Stimulated activated CD4-positive, alpha-beta T cell treated with anti-CD3 and anti-CD28 coated beads, Interleukin-12 subunit alpha, Interleukin-12 subunit beta, amount 100 ng/mL, for 24 hours (primary cell): ENCODE results near the gene SRRD.
"Not testable (repeated sequence)": the region's sequence is repeated elsewhere in the genome, so short reads cannot be mapped to it uniquely, and the experiment has no call there.

Source experiments
- DNase-seq, 2 experiments: peaks; one replicate each; pipeline ENCODE4 v3.0.0-alpha.2; 2020; ENCODE audit warnings: low read depth in 2 of 2

Gene SRRD

DNA sequence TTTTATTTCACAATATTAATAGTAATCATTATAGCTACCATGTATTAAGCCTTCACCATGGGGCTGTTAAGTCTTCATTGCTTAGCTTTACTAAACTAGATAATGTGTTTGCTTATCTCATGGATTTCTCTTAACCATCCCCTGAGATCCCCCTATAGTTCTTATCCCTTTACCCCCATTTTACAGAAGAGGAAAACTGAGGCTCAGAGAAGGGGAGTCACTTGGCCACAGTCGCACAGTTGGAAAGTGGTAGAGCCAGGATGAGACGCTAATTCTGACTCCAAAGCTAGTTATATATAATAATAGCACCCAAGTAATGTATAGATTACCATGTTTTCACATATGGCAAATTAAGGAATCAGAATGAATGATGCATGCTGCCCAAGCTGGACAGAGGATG is 38.3 kb downstream of the SRRD start:
- DNase-seq: no peak

DNA sequence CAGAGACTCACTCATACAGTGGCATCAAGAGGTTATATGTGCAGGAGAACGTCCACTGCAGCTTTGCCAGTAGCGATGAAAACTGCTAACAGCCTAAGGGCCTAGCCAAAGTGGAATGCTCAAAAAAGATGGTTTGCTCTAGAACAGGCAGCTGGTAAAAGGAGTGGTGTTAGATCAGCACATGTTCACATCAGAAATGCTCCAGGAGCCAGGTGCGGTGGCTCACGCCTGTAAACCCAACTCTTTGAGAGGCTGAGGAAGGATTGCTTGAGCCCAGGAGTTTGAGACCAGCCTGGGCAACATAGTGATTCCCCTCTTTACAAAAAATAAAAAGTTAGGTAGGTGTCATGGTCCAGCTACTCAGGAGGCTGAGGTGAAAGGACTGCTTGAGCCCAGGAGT is 38.9 kb downstream of the SRRD start:
- no peak for DNase-seq

DNA sequence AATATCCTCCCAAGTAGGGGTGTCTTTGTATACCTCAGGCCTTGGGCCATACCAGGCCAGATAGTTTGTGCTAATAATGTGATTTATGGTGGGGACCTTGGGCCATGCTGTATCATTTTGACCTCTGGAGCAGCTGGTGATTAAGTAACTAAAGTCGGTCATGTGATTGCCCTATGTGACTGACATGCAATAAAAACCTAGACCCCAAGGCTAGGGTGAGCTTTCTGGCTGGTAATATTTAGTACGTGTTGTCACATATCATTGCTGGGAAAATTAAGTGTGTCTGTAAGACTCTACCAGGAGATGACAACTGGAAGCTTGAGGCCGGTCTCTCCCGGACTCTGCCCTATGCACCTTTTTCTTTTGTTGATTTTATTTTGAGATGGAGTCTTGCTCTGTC is 41.2 kb downstream of the SRRD start:
- DNase-seq: no peak

DNA sequence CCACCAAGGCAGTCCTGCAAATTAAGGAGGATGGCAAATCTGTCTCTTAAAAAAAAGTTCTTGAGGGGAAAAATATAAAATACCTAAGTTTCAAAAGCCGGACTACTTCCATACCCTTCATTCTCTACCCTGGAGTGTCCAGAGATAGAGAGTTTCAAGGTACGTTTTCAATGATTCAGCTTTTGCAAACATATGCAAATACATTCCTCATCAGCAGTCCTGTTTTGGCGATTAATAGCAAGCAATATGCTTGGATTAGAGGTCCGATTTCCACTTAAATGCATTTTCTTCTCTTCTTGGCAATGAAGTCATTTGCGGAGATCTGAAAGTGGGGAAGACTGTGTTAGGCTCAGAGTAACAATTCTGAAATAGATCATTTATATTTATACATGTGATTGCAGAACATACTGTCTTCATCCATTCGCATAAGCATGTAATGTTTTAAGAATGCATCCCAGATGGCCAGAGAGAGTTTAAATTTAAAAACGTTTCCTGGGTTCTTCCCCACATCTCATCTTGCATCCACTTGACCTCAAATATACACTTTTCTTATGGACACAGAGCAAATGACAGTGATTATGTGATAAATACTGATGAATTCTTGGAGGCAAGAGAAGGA is 42.4 kb downstream of the SRRD start:
- no peak for DNase-seq

DNA sequence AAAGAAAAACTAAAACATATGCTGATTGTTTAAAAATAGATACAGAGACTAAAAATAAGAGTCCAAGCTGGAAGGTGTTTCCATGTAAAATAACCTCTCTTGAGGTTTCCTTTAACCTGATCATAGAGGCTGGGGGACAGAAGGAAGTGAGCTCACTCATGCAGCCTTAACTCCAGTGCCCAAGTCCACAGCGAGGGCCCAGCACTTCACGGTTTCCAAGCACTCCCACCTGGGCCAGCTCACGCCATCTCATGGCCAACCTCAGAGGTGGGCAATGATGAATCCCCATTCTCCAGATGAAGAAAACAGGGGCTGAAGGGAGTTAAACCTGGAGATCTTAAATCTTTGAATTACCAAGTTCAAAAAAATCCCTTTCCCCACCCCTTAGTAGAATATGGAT is 43.5 kb downstream of the SRRD start:
- DNase-seq: no peak

- DNase-seq: no peak
Observed at GRCh38 chr22:26527574-26528465, 44.1 kb downstream of the SRRD start.

- DNase-seq: not testable (repeated sequence)
Observed at GRCh38 chr22:26528518-26528917, 44.8 kb downstream of the SRRD start.

DNA sequence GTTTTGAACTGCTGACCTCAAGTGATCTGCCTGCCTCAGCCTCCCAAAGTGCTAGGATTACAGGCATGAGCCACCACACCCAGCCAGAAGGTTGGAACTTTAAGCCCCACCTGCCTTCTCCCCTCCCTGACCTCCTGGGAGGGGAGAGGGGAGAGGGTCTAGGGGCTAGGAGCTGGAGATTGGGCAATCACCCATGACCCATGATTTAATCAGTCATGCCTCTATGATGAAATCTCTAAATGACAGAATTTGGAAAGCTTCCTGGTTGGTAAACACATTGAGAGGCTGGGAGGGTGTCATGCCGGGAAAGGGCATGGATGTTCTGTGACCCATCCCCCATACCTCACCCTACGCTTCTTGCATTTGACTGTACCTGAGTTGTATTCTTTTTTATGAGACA is 45.7 kb downstream of the SRRD start:
- DNase-seq: no peak

DNA sequence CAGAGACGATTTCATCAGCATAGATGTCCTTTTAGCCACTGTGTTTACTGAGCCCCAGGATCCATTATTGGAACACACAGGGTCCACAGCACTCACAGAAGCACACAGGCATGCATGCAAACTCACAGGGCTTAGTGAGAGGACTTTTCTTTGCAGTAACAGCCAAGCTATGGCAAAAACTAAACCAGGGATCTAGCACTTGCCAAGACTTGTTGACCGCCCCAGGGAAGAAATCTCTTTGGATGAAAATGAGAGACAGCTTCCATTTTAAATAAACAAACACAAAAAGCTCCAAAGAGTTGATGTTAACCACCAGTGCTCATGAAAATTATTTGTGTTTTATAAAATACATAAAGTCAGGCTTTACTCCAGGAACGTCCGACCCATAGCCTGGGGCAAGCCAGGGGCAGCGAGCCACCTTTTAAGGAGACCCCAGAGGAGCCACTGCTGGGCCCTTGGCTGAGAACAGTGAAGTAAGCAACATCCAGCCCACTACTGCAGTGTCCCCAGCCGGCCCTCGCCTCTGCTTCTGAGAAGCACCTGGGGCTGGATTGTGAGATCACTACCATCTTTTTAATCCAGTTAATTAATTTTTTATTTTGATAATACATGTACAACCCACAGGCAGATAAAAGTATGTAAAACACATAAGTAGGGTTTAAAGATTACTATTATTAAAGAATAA is 50.6 kb downstream of the SRRD start:
- no peak for DNase-seq

DNA sequence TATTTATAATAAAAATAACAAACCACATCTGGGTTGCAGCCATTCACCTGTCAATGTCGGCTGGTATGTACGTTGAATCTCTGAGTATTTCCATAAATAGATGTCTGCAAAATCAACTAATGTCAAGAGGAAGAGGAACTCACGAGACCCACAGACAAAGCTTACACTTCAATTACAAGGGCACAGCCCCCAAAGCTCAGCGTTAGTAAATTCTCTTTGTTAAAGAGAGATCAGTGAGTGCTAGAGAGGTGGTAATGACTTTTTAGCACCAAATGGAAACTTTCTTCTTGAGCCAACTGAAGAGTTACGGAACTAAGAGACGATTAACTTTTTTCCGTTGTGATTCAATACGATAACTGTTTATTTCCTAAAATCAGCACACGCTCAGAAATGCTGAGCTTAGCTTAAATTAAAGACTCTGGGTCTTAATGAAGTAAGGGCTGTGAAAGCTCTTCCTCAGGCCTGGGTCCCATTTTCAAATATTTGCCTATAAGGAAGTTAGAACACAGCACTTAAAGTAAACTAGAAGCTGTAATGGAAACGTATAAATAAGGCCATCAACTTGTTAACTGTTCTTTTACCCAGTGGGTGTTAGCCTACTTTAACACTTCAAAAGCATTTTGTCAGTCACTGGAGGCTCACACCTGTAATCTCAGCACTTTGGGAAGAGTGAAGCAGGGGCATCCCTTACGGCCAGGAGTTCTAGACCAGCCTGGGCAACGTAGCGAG is 51.4 kb downstream of the SRRD start:
- no peak for DNase-seq

DNA sequence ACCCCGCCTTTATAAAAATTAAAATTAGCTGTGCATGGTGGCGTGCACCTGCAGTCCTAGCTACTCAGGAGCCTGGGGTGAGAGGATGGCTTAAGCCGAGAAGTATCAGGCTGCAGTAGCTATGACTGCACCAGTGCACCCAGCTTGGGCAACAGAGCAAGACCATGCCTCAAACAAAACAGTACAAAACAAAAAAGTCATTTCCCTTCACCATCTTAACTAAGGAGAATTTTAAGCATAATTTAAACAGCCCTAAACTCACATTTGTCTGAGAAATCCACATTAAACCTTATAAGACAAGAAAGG is 51.9 kb downstream of the SRRD start:
- no peak for DNase-seq

DNA sequence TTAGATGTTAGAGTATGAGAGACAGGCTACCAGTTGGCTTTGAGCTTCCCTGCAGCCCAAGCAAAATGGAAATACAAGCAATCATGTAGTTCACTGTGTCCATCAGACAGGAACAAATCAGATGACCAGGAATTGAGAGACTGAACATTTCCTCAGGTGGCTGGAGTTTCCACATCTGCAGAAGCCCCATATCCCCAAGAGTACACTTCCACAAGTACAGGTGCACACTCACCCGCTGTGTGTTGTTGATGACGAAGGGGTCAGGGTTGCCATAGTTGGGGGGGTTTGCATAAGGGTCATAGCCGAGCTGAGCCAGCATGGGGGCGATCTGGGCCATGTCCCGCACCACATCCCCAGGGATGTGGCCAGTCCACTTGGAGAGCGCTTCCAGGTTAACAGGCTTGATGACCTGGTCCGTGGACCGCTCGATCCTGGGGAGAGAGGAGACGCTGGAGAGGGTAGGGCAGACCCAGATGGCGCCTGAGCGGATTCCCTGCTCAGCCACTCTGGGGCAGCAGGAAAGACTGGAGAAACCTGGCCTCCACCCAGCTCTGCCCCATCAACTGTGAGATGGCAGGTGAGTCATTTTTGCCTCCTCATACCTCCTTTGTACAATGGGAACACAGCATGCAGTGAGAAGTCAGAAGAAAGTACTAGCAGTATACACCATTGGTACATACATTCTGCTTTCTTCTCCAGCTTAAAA is 52.5 kb downstream of the SRRD start:
- no peak for DNase-seq

DNA sequence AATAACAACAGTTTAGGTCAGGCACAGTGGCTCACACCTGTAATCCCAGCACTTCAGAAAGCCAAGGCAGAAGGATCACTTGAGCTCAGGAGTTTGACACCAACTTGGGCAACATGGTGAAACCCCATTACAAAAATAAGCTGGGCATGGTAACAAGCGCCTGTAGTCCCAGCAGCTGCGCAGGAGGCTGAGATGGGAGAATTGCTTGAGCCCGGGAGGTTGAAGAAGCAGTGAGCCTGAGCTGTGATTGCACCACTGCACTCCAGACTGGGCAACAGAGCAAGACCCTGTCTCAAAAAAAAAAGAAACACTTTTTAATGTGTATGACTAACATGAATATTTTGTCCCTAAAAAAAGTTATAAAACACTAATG is 53.1 kb downstream of the SRRD start:
- DNase-seq: no peak

DNA sequence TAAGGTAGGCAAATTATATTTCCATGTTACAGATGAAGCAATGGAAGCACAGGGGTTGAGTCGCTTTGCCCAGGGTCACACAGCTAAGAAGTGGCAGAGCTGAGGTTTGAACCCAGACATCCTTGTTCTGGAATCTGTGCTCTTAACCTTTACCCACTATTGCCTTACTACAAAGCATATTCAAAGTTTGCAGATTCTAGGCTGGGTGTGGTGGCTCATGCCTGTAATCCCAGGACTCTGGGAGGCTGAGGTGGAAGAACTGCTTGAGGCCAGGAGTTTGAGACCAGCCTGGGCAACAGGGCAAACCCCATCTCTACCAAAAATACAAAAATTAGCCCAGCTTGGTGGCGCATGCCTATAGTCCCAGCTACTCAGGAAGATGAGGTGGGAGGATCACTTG is 56.4 kb downstream of the SRRD start:
- no peak for DNase-seq

DNA sequence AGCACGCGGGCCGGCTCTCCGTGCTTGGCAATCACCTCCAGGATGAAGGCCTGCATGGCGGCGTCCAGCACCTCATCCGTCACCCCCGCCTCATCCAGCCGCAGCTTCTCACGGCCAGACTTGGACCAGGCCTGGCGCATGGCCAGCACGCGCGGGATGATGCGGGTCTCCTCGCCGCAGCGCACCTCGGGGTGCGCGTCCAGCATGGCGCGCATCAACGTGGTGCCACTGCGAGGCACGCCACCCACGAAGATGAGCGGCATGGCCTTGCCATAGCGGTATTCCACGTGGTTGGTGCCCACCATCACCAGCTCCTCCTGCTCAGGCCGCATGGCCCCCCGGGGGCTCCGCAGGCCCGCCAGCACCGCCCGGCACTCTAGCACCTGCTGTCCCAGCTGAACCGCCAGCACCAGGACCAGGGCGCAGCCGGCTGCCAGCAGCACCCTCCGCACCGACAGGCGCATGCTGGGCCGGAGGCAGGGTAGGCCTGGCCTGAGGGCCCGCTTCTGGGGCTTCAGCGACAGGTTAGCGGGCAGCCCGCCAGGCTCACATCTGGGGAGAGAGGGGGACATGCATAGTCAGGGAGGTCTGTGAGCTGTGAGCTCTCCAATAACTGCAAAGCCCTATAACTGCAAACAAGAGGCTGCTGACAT is 57.6 kb downstream of the SRRD start:
- DNase-seq: no peak

DNA sequence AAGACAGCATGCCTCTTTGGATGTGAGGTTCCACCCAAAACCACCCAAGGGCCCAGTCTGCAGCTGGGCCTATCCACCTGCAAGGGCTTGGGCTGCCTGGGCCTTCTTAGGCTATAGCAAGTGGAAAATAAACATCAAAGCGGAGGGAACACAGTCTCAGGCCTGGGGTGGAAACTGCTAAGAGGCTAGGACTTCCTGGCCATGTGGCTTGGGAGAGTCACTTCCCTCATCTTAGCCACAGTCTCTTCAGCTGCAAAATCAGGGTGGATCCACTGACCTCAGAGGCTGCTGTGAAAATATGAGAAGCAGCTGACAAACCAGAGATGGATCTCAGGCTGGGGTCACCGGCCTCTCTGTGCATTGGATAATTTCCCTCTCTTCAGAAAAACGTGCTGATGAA is 59.2 kb downstream of the SRRD start:
- DNase-seq: no peak
